HepG2 (cell line): ENCODE results near the gene CDC37L1. TPM values are rescaled to one million over a fixed set of nuclear protein-coding genes. Genes with fewer than 3 reads are reported as not detected.

ENCODE experiments used
- ATAC-seq: fragments of 200-7000 bp; cut with Tn5 transposase; 3 replicates; pipeline ENCODE4 v1.9.1; 2020; ENCODE audit warnings: mild to moderate bottlenecking, moderate library complexity
- BruUV-seq: library from RNA; stranded (reverse); fragments of 400-500 nt; replicated peaks from 2 replicates; lab custom pipeline; 2021; lab: Mats Ljungman, UMichigan
- CTCF ChIA-PET: fragments of 300-600 bp; formaldehyde crosslinking; extraction: SDS; loops from one replicate; lab custom pipeline; 2021; ENCODE audit warnings: low total read pairs, inconsistent platforms, low intra/inter-chr PET ratio; lab: Yijun Ruan, JAX
- POLR2A ChIA-PET: fragments of 350-600 bp; sonication (Branson Sonifier 250); formaldehyde crosslinking; loops from one replicate; lab custom pipeline; 2020; ENCODE audit warnings: antibody characterized with exemption, inconsistent platforms; lab: Yijun Ruan, JAX
- DNase-seq: peaks from one replicate; pipeline ENCODE4 v3.0.0-alpha.2; 2015; ENCODE audit warnings: low spot score
- FAIRE-seq: peaks from 3 replicates; lab custom pipeline; 2011; peaks lifted over from hg19 to GRCh38; lab: Jason Lieb, UNC
- H2AFZ ChIP-seq: one replicate; pipeline ENCODE4 v1.6.1; 2011; ENCODE audit warnings: low read length, inconsistent platforms
- H3K27ac ChIP-seq: fragments of 300-600 bp; 3 replicates; pipeline ENCODE4 v1.8.0; 2011; ENCODE audit warnings: mixed run types, mild to moderate bottlenecking, mixed read lengths, low read length, inconsistent platforms; ENCODE audit not compliant: insufficient read depth; ENCODE audit errors: extremely low read length
- H3K27me3 ChIP-seq, 2 experiments: fragments of 200-600 bp in 1 of 2; 2 replicates in 1 of 2; 3 replicates in 1 of 2; pipeline versions ENCODE4 v1.6.0 to v1.8.0; 2011; ENCODE audit warnings: low read length in 2 of 2, mild to moderate bottlenecking in 2 of 2, moderate library complexity in 2 of 2, inconsistent platforms in 1 of 2; ENCODE audit not compliant: insufficient read depth in 2 of 2, control insufficient read depth in 1 of 2
- H3K36me3 ChIP-seq, 2 experiments: fragments of 200-600 bp in 1 of 2; replicated peaks in 1 of 2; 2 replicates in 1 of 2; 3 replicates in 1 of 2; pipeline versions ENCODE4 v1.5.1 to v1.8.0; 2011; ENCODE audit warnings: low read length in 2 of 2, inconsistent platforms in 1 of 2; ENCODE audit not compliant: insufficient read depth in 2 of 2, control insufficient read depth in 1 of 2
- H3K4me1 ChIP-seq: 2 replicates; pipeline ENCODE4 v1.5.1; 2012; ENCODE audit warnings: low read length, inconsistent platforms; ENCODE audit not compliant: insufficient read depth
- H3K4me2 ChIP-seq: 2 replicates; pipeline ENCODE4 v1.6.0; 2011; ENCODE audit warnings: low read depth, low read length, inconsistent platforms
- H3K4me3 ChIP-seq, 3 experiments: fragments of 200-600 bp in 1 of 3; sonication (generic), shearing (Covaris generic) in 1 of 3; replicated peaks in 1 of 3; 2 replicates each; pipeline ENCODE4 v1.5.1; 2011 to 2016; ENCODE audit warnings: low read length in 3 of 3, inconsistent platforms in 2 of 3, low read depth in 2 of 3, mild to moderate bottlenecking in 2 of 3, control low read depth in 1 of 3, mixed read lengths in 1 of 3; ENCODE audit not compliant: insufficient read depth in 1 of 3
- H3K79me2 ChIP-seq: one replicate; pipeline ENCODE4 v1.6.1; 2011; ENCODE audit warnings: low read length, inconsistent platforms; ENCODE audit not compliant: insufficient read depth
- H3K9ac ChIP-seq: 2 replicates; pipeline ENCODE4 v1.6.0; 2011; ENCODE audit warnings: mild to moderate bottlenecking, low read depth, low read length, inconsistent platforms; ENCODE audit not compliant: insufficient read depth
- H3K9me3 ChIP-seq: 2 replicates; pipeline ENCODE4 v1.5.1; 2012; ENCODE audit warnings: mild to moderate bottlenecking, low read length
- H4K20me1 ChIP-seq: 2 replicates; pipeline ENCODE4 v1.6.0; 2011; ENCODE audit warnings: inconsistent platforms, mild to moderate bottlenecking, low read length, moderate library complexity; ENCODE audit not compliant: insufficient read depth
- NFATC3 ChIP-seq: sonication (generic); formaldehyde crosslinking; IDR thresholded peaks from 2 replicates; pipeline ENCODE4 v1.5.1; 2020; ENCODE audit warnings: mild to moderate bottlenecking, missing genetic modification reagents
- NFIB ChIP-seq: sonication (generic); formaldehyde crosslinking; IDR thresholded peaks from 2 replicates; pipeline ENCODE4 v1.9.0; 2021; ENCODE audit warnings: missing genetic modification reagents, mild to moderate bottlenecking, borderline replicate concordance
- RCOR2 ChIP-seq: IDR thresholded peaks from 2 replicates; pipeline ENCODE4 v1.6.1; 2016; ENCODE audit warnings: missing biosample characterization, missing genetic modification reagents
- SMARCC2 ChIP-seq: fragments of 450-650 bp; IDR thresholded peaks from 2 replicates; pipeline ENCODE4 v1.6.1; 2017; ENCODE audit warnings: antibody characterized with exemption, mild to moderate bottlenecking
- SP1 ChIP-seq, 2 experiments: fragments of 450-650 bp in 1 of 2; sonication (generic) in 1 of 2; formaldehyde crosslinking in 1 of 2; IDR thresholded peaks; 2 replicates each; pipeline versions ENCODE4 v1.4.0 to v1.6.1; 2016 to 2020; ENCODE audit warnings: missing genetic modification reagents in 1 of 2
- STAT5B ChIP-seq: sonication (generic); formaldehyde crosslinking; IDR thresholded peaks from 2 replicates; pipeline ENCODE4 v1.4.0; 2020; ENCODE audit warnings: missing genetic modification reagents
- ZBTB21 ChIP-seq: sonication (generic); formaldehyde crosslinking; IDR thresholded peaks from 2 replicates; pipeline ENCODE4 v1.4.0; 2020; ENCODE audit warnings: missing genetic modification reagents
- ZNF282 ChIP-seq: fragments of 450-650 bp; IDR thresholded peaks from 2 replicates; pipeline ENCODE4 v1.6.1; 2018; ENCODE audit not compliant: partially characterized antibody
- ZNF737 ChIP-seq: sonication (generic); formaldehyde crosslinking; IDR thresholded peaks from 2 replicates; pipeline ENCODE4 v1.5.0; 2020; ENCODE audit warnings: missing genetic modification reagents, mild to moderate bottlenecking, borderline replicate concordance
- ZSCAN31 ChIP-seq: sonication (generic); formaldehyde crosslinking; IDR thresholded peaks from 2 replicates; pipeline ENCODE4 v1.5.0; 2020; ENCODE audit warnings: low read depth, mild to moderate bottlenecking, missing genetic modification reagents
- WGBS: methylation state at CpG from one replicate; pipeline ENCODE4 v1.1.6; 2017; ENCODE audit warnings: low lambda C conversion rate; 5-methylcytosine and 5-hydroxymethylcytosine counted together
- in situ Hi-C: cut with HindIII; loops from 2 replicates; pipeline ENCODE4 v1.10.0; 2017; ENCODE audit warnings: low pct_unique_long_range_greater_than_20kb; ENCODE audit not compliant: extremely low pct_ligation_motif_present
- intact Hi-C: fragments of 100-400 bp; cut with micrococcal nuclease; formaldehyde crosslinking; loops from one replicate; pipeline ENCODE4 v1.10.0; 2022; ENCODE audit not compliant: unreplicated experiment
- polyA plus RNA-seq, 8 experiments: library from polyadenylated mRNA; depleted of rRNA in 3 of 8; stranded (reverse) in 7 of 8; unstranded in 1 of 8; fragments of >200 nt; fragmentation: Illumina TruSeq in 4 of 8; extraction: Trizol in 4 of 8; gene quantifications; 2 replicates each; pipeline versions ENCODE4 v1.2.1 to v1.2.3, GENCODE V29; 2011 to 2016; ENCODE audit warnings: low read depth in 4 of 8, missing spikeins in 1 of 8, mixed read lengths in 1 of 8; ENCODE audit not compliant: insufficient read depth in 1 of 8
- total RNA-seq, 5 experiments: library from RNA; depleted of rRNA; stranded (reverse); fragments of >200 nt; fragmentation: Illumina TruSeq; extraction: Trizol; gene quantifications; 2 replicates each; pipeline ENCODE4 v1.2.3, GENCODE V29; 2016; ENCODE audit warnings: low read depth in 1 of 5
- TF ChIP-seq, protein P1 (sequence below): sonication (generic); formaldehyde crosslinking; IDR thresholded peaks from 2 replicates; pipeline ENCODE4 v1.5.0; 2020; ENCODE audit warnings: mild to moderate bottlenecking, missing genetic modification reagents
- TF ChIP-seq, protein P2 (sequence below): IDR thresholded peaks from 2 replicates; pipeline ENCODE4 v1.6.1; 2016; ENCODE audit warnings: low read depth, missing genetic modification reagents, missing compliant biosample characterization

The CDC37L1 gene
- total and polyA plus RNA-seq, 2 of the 13 experiments (the other 11 are each of a cell fraction or from before 2014, with no cell fraction given), result 5.5 to 17.0 TPM

DNA sequence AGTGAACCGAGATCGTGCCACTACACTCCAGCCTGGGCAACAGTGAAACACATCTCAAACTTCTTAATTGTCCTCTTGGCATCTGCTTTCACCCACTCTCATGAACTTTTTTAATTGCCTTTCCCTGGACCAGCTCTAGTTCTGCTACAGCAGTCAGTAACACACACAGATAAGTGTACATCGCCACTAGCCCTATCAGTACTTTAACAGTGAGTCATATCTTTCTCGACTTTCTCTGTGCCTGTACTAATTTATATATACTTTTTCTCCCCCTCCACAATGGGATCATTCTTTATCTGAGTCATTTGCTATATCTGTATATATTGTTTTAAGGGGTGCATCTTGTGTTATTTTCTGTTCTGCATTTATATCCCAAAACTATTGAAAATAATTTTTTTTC lies 6.7 kb downstream of the CDC37L1 start:
- FAIRE-seq (no peak), DNase-seq (no peak), ATAC-seq (no peak)
- Histone ChIP-seq H3K36me3 (peaks cover 6 to 43% of the 10 kb centered on the region in 2 experiments), H3K9ac (no peak overlapping the region), H3K9me3 (no peaks in the 10 kb centered on the region), H4K20me1 (peaks cover 4% of the 10 kb centered on the region; the same call in 1 of the 2 replicates), H3K4me2 (no peak overlapping the region), H3K4me3 (no peak overlapping the region), H3K27ac (no peak overlapping the region), H3K27me3 (no peaks in the 10 kb centered on the region), H3K79me2 (peaks cover 17% of the 10 kb centered on the region), H2AFZ (no peak overlapping the region), H3K4me1 (peaks cover 12% of the 10 kb centered on the region)
- CTCF ChIA-PET, result no interaction called here
- intact Hi-C loops, result no loop called here
- no TSS peak for BruUV-seq
- 87% methylated on average over 4 of the region's 4 CpGs for WGBS
- in situ Hi-C loops, result no loop called here
- TF ChIP-seq ZNF282, result no peak
- TF ChIP-seq NFATC3 (CRISPR knock-in tag), result no peak
- TF ChIP-seq, protein P1, sequence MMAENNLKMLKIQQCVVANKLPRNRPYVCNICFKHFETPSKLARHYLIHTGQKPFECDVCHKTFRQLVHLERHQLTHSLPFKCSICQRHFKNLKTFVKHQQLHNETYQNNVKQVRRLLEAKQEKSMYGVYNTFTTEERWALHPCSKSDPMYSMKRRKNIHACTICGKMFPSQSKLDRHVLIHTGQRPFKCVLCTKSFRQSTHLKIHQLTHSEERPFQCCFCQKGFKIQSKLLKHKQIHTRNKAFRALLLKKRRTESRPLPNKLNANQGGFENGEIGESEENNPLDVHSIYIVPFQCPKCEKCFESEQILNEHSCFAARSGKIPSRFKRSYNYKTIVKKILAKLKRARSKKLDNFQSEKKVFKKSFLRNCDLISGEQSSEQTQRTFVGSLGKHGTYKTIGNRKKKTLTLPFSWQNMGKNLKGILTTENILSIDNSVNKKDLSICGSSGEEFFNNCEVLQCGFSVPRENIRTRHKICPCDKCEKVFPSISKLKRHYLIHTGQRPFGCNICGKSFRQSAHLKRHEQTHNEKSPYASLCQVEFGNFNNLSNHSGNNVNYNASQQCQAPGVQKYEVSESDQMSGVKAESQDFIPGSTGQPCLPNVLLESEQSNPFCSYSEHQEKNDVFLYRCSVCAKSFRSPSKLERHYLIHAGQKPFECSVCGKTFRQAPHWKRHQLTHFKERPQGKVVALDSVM (CRISPR knock-in tag), result peak; percentile 28; the same call in 1 of the 2 replicates
- TF ChIP-seq STAT5B (CRISPR knock-in tag), result no peak
- POLR2A ChIA-PET, result no interaction called here

DNA sequence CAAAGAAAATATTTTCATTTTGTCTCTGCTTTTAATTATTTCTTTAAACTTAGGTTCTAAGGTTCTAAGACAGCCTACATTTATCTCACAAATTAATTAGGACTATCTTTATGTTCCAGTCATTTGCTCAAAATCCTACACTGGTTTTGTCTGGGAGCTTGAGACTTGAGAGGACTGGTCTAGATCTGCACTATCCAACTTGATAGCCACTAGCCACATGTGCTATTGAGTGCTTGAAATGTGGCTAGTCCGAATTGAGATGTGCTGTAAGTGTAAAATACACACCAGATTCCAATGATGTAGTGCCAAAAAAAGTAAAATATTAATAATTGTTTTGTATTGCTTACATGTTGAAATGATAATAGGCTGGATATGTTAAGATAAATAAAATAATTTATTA lies 7.2 kb downstream of the CDC37L1 start:
- intact Hi-C loops, result no loop called here
- peaks cover 6 to 48% of the 10 kb centered on the region in 2 experiments for H3K36me3 ChIP-seq
- POLR2A ChIA-PET, result no interaction called here
- peaks cover 12% of the 10 kb centered on the region for H3K79me2 ChIP-seq
- peaks cover 4% of the 10 kb centered on the region; the same call in 1 of the 2 replicates for H4K20me1 ChIP-seq
- H3K27me3 ChIP-seq, result no peaks in the 10 kb centered on the region
- no peak for ATAC-seq
- H3K27ac ChIP-seq, result no peak overlapping the region
- CTCF ChIA-PET, result no interaction called here
- no peak overlapping the region for H3K4me2 ChIP-seq
- no TSS peak for BruUV-seq
- no peak overlapping the region for H2AFZ ChIP-seq
- no peak overlapping the region for H3K4me3 ChIP-seq
- in situ Hi-C loops, result no loop called here
- no peak for FAIRE-seq
- no peaks in the 10 kb centered on the region for H3K9me3 ChIP-seq
- no peak for DNase-seq
- no peak overlapping the region for H3K9ac ChIP-seq
- 96% methylated on average over 1 of the region's 1 CpG for WGBS
- peaks cover 7% of the 10 kb centered on the region for H3K4me1 ChIP-seq
- TF ChIP-seq ZSCAN31 (CRISPR knock-in tag), result no peak
- TF ChIP-seq NFIB (CRISPR knock-in tag), result no peak
- no peak for TF ChIP-seq ZNF737 (CRISPR knock-in tag)
- TF ChIP-seq RCOR2, result no peak
- no peak for TF ChIP-seq SMARCC2
- TF ChIP-seq, protein P2, sequence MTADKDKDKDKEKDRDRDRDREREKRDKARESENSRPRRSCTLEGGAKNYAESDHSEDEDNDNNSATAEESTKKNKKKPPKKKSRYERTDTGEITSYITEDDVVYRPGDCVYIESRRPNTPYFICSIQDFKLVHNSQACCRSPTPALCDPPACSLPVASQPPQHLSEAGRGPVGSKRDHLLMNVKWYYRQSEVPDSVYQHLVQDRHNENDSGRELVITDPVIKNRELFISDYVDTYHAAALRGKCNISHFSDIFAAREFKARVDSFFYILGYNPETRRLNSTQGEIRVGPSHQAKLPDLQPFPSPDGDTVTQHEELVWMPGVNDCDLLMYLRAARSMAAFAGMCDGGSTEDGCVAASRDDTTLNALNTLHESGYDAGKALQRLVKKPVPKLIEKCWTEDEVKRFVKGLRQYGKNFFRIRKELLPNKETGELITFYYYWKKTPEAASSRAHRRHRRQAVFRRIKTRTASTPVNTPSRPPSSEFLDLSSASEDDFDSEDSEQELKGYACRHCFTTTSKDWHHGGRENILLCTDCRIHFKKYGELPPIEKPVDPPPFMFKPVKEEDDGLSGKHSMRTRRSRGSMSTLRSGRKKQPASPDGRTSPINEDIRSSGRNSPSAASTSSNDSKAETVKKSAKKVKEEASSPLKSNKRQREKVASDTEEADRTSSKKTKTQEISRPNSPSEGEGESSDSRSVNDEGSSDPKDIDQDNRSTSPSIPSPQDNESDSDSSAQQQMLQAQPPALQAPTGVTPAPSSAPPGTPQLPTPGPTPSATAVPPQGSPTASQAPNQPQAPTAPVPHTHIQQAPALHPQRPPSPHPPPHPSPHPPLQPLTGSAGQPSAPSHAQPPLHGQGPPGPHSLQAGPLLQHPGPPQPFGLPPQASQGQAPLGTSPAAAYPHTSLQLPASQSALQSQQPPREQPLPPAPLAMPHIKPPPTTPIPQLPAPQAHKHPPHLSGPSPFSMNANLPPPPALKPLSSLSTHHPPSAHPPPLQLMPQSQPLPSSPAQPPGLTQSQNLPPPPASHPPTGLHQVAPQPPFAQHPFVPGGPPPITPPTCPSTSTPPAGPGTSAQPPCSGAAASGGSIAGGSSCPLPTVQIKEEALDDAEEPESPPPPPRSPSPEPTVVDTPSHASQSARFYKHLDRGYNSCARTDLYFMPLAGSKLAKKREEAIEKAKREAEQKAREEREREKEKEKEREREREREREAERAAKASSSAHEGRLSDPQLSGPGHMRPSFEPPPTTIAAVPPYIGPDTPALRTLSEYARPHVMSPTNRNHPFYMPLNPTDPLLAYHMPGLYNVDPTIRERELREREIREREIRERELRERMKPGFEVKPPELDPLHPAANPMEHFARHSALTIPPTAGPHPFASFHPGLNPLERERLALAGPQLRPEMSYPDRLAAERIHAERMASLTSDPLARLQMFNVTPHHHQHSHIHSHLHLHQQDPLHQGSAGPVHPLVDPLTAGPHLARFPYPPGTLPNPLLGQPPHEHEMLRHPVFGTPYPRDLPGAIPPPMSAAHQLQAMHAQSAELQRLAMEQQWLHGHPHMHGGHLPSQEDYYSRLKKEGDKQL (CRISPR knock-in tag), result no peak
- TF ChIP-seq ZBTB21 (CRISPR knock-in tag), result no peak
- TF ChIP-seq SP1 (IDR thresholded peaks at IDR 0.05), result no peak
- TF ChIP-seq SP1 (CRISPR knock-in tag; IDR thresholded peaks at IDR 0.05), result no peak
